Measurements from ENCODE around the gene LENEP. TPM values are rescaled to one million over a fixed set of nuclear protein-coding genes. Genes with fewer than 3 reads are reported as not detected.
A peak's percentile ranks its signal among the peaks of the same experiment; 100 is the strongest.
"Not testable (repeated sequence)": the region's sequence is repeated elsewhere in the genome, so short reads cannot be mapped to it uniquely, and the experiment has no call there.

LENEP gene
- total and polyA plus RNA-seq, 8 donors, result 0.29 TPM; not detected in 7

DNA sequence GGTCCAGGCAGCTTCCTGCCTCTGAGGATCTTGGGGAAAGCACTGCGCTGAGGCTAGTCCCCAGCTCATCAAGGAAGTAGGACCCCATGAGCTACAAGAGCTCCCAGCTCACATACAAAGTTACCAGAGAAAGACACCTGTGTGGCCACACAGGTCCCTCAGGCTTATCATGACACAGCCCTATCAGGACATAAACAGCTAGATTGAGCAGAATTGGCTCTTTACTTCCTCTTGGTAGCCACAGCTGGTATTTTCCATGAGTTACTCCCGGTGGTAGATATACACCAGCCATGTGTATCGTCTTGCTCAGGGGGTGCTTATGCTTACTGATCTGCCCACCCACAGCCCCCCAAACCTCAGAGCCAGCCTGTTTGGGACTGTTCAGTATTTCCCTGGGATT, 1.2 kb downstream of the LENEP start:
- no peak overlapping the region for H3K4me3 ChIP-seq
- H3K27ac ChIP-seq, result no peak overlapping the region
- intact Hi-C loops (cut with DNase I), result no loop called here
- H3K9me3 ChIP-seq, result no peaks in the 10 kb centered on the region
- no peak for FAIRE-seq
- H3K4me1 ChIP-seq, result peaks cover 0 to 14% (median 2%) of the 10 kb centered on the region in 3 donors
- 43 to 46% methylated on average over 3 of the region's 3 CpGs for WGBS, 2 donors
- H3K27me3 ChIP-seq, result no peaks in the 10 kb centered on the region
- no peaks in the 10 kb centered on the region for H3K36me3 ChIP-seq
- TF ChIP-seq, protein P1, sequence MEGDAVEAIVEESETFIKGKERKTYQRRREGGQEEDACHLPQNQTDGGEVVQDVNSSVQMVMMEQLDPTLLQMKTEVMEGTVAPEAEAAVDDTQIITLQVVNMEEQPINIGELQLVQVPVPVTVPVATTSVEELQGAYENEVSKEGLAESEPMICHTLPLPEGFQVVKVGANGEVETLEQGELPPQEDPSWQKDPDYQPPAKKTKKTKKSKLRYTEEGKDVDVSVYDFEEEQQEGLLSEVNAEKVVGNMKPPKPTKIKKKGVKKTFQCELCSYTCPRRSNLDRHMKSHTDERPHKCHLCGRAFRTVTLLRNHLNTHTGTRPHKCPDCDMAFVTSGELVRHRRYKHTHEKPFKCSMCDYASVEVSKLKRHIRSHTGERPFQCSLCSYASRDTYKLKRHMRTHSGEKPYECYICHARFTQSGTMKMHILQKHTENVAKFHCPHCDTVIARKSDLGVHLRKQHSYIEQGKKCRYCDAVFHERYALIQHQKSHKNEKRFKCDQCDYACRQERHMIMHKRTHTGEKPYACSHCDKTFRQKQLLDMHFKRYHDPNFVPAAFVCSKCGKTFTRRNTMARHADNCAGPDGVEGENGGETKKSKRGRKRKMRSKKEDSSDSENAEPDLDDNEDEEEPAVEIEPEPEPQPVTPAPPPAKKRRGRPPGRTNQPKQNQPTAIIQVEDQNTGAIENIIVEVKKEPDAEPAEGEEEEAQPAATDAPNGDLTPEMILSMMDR (IDR thresholded peaks at IDR 0.05), result no peak
- peak in 2 of 6 donors; percentile 11 to 35 for DNase-seq
- peak in 1 of 4 donors; percentile 14 for ATAC-seq

DNA sequence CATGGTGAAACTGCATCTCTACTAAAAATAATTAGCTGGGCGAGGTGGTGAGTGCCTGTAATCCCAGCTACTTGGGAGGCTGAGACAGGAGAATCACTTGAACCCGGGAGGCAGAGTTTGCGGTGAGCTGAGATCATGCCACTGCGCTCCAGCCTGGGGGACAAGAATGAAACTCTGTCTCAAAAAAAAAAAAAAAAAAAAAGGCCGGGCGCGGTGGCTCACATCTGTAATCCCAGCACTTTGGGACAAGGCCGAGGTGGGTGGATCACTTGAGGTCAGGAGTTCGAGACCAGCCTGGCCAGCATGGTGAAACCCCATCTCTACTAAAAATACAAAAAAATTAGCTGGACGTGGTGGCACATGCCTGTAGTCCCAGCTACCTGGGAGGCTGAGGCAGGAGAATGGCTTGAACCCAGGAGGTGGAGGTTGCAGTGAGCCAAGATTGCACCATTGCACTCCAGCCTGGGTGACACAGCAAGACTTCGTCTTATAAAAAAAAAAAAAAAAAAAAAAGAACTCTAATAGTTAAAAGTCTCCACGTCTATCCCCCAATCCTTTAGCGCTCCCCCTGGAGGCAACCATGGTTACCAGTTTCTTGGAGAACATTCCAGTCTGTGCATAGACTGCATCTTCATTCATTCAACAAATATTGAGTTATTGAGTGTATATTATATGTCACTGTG, 2.1 kb downstream of the LENEP start:
- H3K36me3 ChIP-seq; intact Hi-C loops (cut with DNase I); H3K9me3 ChIP-seq; H3K4me3 ChIP-seq; FAIRE-seq; H3K27me3 ChIP-seq; H3K27ac ChIP-seq: not testable (repeated sequence)
- DNase-seq (peak in 2 of 6 donors; percentile 66 to 68), ATAC-seq (peak in 3 of 4 donors; percentile 31 to 40 (median 39))
- 50 to 53% methylated on average over 10 to 11 of the region's 13 CpGs for WGBS, 2 donors
- H3K4me1 ChIP-seq, result peaks cover 3 to 19% (median 6%) of the 10 kb centered on the region in 3 donors

DNA sequence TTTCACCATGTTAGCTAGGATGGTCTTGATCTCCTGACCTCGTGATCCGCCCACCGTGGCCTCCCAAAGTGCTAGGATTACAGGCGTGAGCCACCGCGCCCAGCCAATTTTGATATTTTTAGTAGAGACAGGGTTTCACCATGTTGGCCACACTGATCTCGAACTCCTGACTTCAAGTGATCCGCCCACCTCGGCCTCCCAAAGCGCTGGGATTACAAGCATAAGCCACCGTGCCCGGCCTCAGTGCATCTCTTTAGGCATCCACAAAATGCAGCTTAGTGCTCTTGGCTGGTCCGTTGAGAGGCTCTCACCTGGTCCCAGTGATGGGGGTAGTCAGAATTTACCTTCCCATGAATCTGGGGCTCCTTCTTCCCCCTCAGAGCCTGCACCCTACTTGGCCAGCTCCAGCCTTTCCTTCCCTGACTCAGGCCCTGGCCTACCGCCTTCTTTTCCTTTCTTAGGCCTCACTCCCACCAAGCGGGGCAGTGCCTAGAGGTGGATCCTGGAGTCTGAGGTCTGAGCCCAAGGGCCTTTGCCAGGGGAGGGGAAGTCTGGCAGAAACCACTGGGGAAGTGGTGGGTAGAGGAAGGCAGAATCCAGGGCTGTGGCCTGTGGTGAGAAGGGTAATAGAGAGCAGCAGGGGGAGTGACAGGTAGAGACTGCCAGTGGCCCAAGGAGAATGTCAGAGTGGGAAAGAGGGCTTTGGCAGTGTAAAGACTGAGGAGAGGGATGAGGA, 3.7 kb downstream of the LENEP start:
- Histone ChIP-seq H3K9me3 (no peaks in the 10 kb centered on the region), H3K4me1 (peaks cover 3 to 19% (median 6%) of the 10 kb centered on the region in 3 donors), H3K36me3 (no peaks in the 10 kb centered on the region), H3K27ac (no peak overlapping the region), H3K4me3 (no peak overlapping the region), H3K27me3 (no peaks in the 10 kb centered on the region)
- FAIRE-seq, result no peak
- no peak for ATAC-seq
- 83 to 84% methylated on average over 15 of the region's 15 CpGs for WGBS, 2 donors
- TF ChIP-seq, protein P1 (IDR thresholded peaks at IDR 0.05), result no peak
- intact Hi-C loops (cut with DNase I), result no loop called here
- peak in 1 of 6 donors; percentile 13 for DNase-seq

DNA sequence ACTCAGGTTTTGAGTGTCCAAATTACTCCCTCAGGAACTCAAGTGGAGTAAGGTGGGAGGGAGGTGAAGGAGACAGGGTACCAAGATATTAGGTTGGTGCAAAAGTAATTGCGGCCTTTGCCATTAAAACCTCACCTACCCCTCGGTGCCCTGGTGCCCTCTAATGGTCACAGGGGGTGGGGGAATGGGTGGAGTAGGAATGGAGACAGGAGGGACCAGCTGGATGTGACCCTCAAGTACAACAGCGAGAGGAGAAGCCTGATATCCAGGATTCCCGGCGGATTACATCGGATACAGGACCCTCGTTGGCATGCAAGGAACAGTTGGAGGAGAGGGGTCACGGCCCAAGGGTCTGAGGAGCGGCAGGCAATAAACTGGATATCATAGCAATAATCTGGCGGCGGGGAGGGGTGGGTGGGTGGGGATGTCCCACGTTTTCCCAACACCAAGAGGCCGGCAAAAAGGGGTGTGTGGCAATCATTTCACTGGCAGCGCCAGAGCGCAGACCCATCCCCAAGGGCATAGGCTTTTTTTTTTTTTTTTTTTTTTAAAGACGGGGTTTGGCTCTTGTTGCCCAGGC, 4.9 kb downstream of the LENEP start:
- H3K4me1 ChIP-seq, result peaks cover 3 to 19% (median 6%) of the 10 kb centered on the region in 3 donors
- no peaks in the 10 kb centered on the region for H3K36me3 ChIP-seq
- FAIRE-seq (no peak), ATAC-seq (no peak), DNase-seq (no peak)
- H3K27me3 ChIP-seq, result no peaks in the 10 kb centered on the region
- intact Hi-C loops (cut with DNase I), result no loop called here
- no peak overlapping the region for H3K27ac ChIP-seq
- TF ChIP-seq, protein P1 (IDR thresholded peaks at IDR 0.05), result no peak
- no peak overlapping the region for H3K4me3 ChIP-seq
- WGBS, 2 donors, result 73 to 74% methylated on average over 13 to 16 of the region's 16 CpGs
- H3K9me3 ChIP-seq, result no peaks in the 10 kb centered on the region

DNA sequence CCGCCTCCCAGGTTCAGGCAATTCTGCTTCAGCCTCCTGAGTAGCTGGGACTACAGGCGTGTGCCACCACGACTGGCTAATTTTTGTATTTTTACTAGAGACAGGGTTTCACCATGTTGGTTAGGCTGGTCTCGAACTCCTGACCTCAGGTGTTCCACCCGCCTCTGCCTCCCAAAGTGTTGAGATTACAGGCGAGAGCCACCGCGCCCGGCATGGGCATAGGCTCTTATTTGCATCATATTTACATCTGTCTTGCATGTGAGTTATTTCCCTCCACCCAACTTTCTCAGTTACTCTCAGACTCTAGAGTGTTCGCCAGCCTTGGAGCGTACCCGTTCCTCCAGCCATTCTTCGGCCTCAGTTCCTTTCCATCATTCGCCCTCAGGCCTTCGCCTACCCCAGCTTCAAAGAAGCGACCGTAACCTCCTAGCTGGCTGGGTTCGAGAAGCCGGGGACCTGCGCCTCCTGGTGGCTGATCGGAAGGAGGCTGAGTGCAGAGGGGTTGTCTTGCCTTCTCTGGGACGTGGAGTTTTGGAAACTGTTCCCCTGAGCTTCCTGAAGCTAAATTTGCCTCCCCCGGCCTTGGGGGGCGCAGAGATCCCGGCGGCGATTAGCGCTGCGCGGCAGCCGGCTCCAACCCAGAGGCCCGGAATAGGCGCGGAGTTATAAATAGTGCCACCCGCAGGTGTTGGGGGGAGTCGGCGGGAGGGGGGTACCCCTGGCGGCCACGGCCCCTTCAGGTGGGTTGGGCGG, 5.6 kb downstream of the LENEP start:
- Histone ChIP-seq H3K4me1 (peaks cover 3 to 19% (median 6%) of the 10 kb centered on the region in 3 donors), H3K27ac (peak overlapping the region; percentile 77 to 98 (median 97)), H3K4me3 (peak overlapping the region in 2 of 4 donors; percentile 58 to 87), H3K9me3 (no peaks in the 10 kb centered on the region), H3K27me3 (no peaks in the 10 kb centered on the region), H3K36me3 (no peaks in the 10 kb centered on the region)
- FAIRE-seq, result no peak
- intact Hi-C loops (cut with DNase I), result no loop called here
- DNase-seq, result peak in 3 of 6 donors; percentile 66 to 78 (median 68)
- ATAC-seq, result no peak
- TF ChIP-seq, protein P1 (IDR thresholded peaks at IDR 0.05), result peak; percentile 51 to 70 (median 66)
- WGBS, 2 donors, result 10 to 11% methylated on average over 35 to 40 of the region's 40 CpGs

Data from pancreas (tissue), 10 donors.